Measurements from ENCODE around the gene GAD1.

DNA sequence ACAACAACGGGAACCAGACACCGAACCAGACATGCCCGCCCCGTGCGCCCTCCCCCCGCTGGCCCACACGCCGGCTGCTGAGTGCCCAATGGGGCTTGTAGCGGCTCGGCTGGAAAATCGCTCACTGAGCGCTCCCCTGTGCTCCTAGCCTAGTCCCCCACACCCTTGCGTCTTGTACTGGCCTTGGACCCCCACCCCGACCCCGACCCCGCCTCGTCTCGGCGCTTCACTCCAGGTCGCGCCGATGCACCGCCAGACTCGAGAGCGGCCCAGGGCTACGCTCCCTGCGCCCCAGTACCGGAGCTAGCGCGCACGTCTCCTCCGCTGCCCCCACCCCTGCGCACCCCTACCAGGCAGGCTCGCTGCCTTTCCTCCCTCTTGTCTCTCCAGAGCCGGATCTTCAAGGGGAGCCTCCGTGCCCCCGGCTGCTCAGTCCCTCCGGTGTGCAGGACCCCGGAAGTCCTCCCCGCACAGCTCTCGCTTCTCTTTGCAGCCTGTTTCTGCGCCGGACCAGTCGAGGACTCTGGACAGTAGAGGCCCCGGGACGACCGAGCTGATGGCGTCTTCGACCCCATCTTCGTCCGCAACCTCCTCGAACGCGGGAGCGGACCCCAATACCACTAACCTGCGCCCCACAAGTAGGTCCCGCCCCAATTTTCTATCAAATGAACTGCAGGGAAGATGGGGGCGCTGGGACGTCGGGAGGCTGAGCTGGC lies 1.5 kb downstream of the GAD1 start:
- TF ChIP-seq, protein P1, sequence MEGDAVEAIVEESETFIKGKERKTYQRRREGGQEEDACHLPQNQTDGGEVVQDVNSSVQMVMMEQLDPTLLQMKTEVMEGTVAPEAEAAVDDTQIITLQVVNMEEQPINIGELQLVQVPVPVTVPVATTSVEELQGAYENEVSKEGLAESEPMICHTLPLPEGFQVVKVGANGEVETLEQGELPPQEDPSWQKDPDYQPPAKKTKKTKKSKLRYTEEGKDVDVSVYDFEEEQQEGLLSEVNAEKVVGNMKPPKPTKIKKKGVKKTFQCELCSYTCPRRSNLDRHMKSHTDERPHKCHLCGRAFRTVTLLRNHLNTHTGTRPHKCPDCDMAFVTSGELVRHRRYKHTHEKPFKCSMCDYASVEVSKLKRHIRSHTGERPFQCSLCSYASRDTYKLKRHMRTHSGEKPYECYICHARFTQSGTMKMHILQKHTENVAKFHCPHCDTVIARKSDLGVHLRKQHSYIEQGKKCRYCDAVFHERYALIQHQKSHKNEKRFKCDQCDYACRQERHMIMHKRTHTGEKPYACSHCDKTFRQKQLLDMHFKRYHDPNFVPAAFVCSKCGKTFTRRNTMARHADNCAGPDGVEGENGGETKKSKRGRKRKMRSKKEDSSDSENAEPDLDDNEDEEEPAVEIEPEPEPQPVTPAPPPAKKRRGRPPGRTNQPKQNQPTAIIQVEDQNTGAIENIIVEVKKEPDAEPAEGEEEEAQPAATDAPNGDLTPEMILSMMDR (IDR thresholded peaks at IDR 0.05) = no peak
- no peak for TF ChIP-seq ZFX (IDR thresholded peaks at IDR 0.05; ENCODE audit: borderline replicate concordance)

Data from 22Rv1 (cell line).